Activated CD8-positive, alpha-beta memory T cell treated with anti-CD3 and anti-CD28 coated beads, Interleukin-2, amount 50 U/mL, for 24 hours (primary cell): Measurements from ENCODE around the gene BTNL9.
"Not testable (repeated sequence)": the region's sequence is repeated elsewhere in the genome, so short reads cannot be mapped to it uniquely, and the experiment has no call there.

Source experiments
- DNase-seq: peaks from one replicate; pipeline ENCODE4 v3.0.0-alpha.2; 2020; ENCODE audit errors: extremely low read depth

BTNL9 gene

GRCh38 chr5:181099602-181100086 lies 59.6 kb downstream of the BTNL9 start:
- DNase-seq = no peak

GRCh38 chr5:181100121-181100875 lies 60.2 kb downstream of the BTNL9 start:
- no peak for DNase-seq

GRCh38 chr5:181101030-181101641 lies 61.1 kb downstream of the BTNL9 start:
- DNase-seq = not testable (repeated sequence)

- DNase-seq = not testable (repeated sequence)
These were observed 62.0 kb downstream of the BTNL9 start for GRCh38 chr5:181101930-181102674.

GRCh38 chr5:181104259-181104568 lies 64.1 kb downstream of the BTNL9 start:
- DNase-seq = not testable (repeated sequence)

- DNase-seq = not testable (repeated sequence)
These were observed 64.7 kb downstream of the BTNL9 start for GRCh38 chr5:181104606-181105390.

GRCh38 chr5:181105391-181106025 lies 65.4 kb downstream of the BTNL9 start:
- no peak for DNase-seq

GRCh38 chr5:181107699-181108098 lies 67.6 kb downstream of the BTNL9 start:
- no peak for DNase-seq

- no peak for DNase-seq
These were observed 68.6 kb downstream of the BTNL9 start for GRCh38 chr5:181108578-181109165.

- DNase-seq = no peak
These were observed 69.5 kb downstream of the BTNL9 start for GRCh38 chr5:181109489-181110013.

- DNase-seq = no peak
These were observed 70.9 kb downstream of the BTNL9 start for GRCh38 chr5:181111010-181111409.
